DMS 273 (cell line): ENCODE data around the gene ANKRD33B.
A peak's percentile ranks its signal among the peaks of the same experiment; 100 is the strongest.
"Not testable (repeated sequence)": the region's sequence is repeated elsewhere in the genome, so short reads cannot be mapped to it uniquely, and the experiment has no call there.

Experiments used
- DNase-seq: peaks from one replicate; lab custom pipeline; 2025; ENCODE audit not compliant: unreplicated experiment; lab: John Stamatoyannopoulos, UW

ANKRD33B gene

GRCh38 chr5:10536931-10537579 is 26.8 kb upstream of the ANKRD33B start:
- DNase-seq: no peak

GRCh38 chr5:10537624-10538023 is 26.2 kb upstream of the ANKRD33B start:
- no peak for DNase-seq

GRCh38 chr5:10538103-10538788 is 25.6 kb upstream of the ANKRD33B start:
- DNase-seq: no peak

GRCh38 chr5:10538789-10539686 is 24.8 kb upstream of the ANKRD33B start:
- DNase-seq: no peak

- DNase-seq: no peak
These were observed 24.2 kb upstream of the ANKRD33B start for GRCh38 chr5:10539687-10539998.

- no peak for DNase-seq
These were observed 23.8 kb upstream of the ANKRD33B start for GRCh38 chr5:10540036-10540544.

- no peak for DNase-seq
These were observed 22.8 kb upstream of the ANKRD33B start for GRCh38 chr5:10540951-10541646.

GRCh38 chr5:10542055-10542550 is 21.8 kb upstream of the ANKRD33B start:
- DNase-seq: no peak

- DNase-seq: peak; percentile 22
These were observed 20.3 kb upstream of the ANKRD33B start for GRCh38 chr5:10543585-10544040.

- DNase-seq: no peak
These were observed 18.8 kb upstream of the ANKRD33B start for GRCh38 chr5:10545084-10545483.

- no peak for DNase-seq
These were observed 17.7 kb upstream of the ANKRD33B start for GRCh38 chr5:10546186-10546585.

GRCh38 chr5:10548418-10549122 is 15.3 kb upstream of the ANKRD33B start:
- DNase-seq: no peak

GRCh38 chr5:10549123-10549514 is 14.8 kb upstream of the ANKRD33B start:
- not testable (repeated sequence) for DNase-seq

- no peak for DNase-seq
These were observed 13.5 kb upstream of the ANKRD33B start for GRCh38 chr5:10550222-10550995.

- DNase-seq: no peak
These were observed 12.1 kb upstream of the ANKRD33B start for GRCh38 chr5:10551782-10552138.

GRCh38 chr5:10552183-10553143 is 11.4 kb upstream of the ANKRD33B start:
- DNase-seq: no peak

GRCh38 chr5:10553476-10553875 is 10.4 kb upstream of the ANKRD33B start:
- DNase-seq: no peak

- DNase-seq: peak; percentile 35
These were observed 8.6 kb upstream of the ANKRD33B start for GRCh38 chr5:10555277-10555684.
